ENCODE results near the gene FAM111A. TPM values are rescaled to one million over a fixed set of nuclear protein-coding genes. Genes with fewer than 3 reads are reported as not detected.

FAM111A gene
- total and polyA plus RNA-seq, 9 of the 15 experiments (the other 6 are each of a cell fraction or from before 2014, with no cell fraction given), result 14.8 to 30.6 (median 20.1) TPM

GRCh38 chr11:59171508-59172322, 29.1 kb downstream of the FAM111A start, which contains the start of gene DTX4 (continued):
- no peak for TF ChIP-seq ZNF324 (CRISPR knock-in tag; IDR thresholded peaks at IDR 0.05)
- TF ChIP-seq ZNF764 (CRISPR knock-in tag; IDR thresholded peaks at IDR 0.05; ENCODE audit: low read depth), result no peak
- no peak for TF ChIP-seq ZBTB17 (CRISPR knock-in tag; IDR thresholded peaks at IDR 0.05)
- TF ChIP-seq ZNF197 (CRISPR knock-in tag; IDR thresholded peaks at IDR 0.05; ENCODE audit: low read depth), result no peak
- peak; percentile 26; the same call in 1 of the 2 replicates for TF ChIP-seq NCOA1 (IDR thresholded peaks at IDR 0.05; ENCODE audit: low read depth)
- TF ChIP-seq RBM17 (IDR thresholded peaks at IDR 0.05; ENCODE audit: borderline replicate concordance, low read depth, low read length), result no peak
- no peak for TF ChIP-seq ZNF696 (CRISPR knock-in tag; conservative IDR thresholded peaks at IDR 0.05)
- TF ChIP-seq BCOR (IDR thresholded peaks at IDR 0.05), result peak; percentile 36; the same call in 1 of the 2 replicates
- TF ChIP-seq GATAD2B (IDR thresholded peaks at IDR 0.05; ENCODE audit: borderline replicate concordance), result no peak
- no peak for TF ChIP-seq TAF7 (tag; IDR thresholded peaks at IDR 0.05)
- no peak for TF ChIP-seq PREB (CRISPR knock-in tag; IDR thresholded peaks at IDR 0.05)
- no peak for TF ChIP-seq CCAR2 (IDR thresholded peaks at IDR 0.05; ENCODE audit: low read depth, low read length)
- no peak for TF ChIP-seq ZHX1 (conservative IDR thresholded peaks at IDR 0.05; ENCODE audit: low read length)
- TF ChIP-seq NCOA4 (IDR thresholded peaks at IDR 0.05; ENCODE audit: partially characterized antibody), result no peak
- TF ChIP-seq JUND (IDR thresholded peaks at IDR 0.05; ENCODE audit: borderline replicate concordance, low read depth, low read length), result peak; percentile 63
- peak; percentile 68; the same call in 2 of the 3 replicates for TF ChIP-seq JUND (tag; IDR thresholded peaks at IDR 0.05; ENCODE audit: borderline replicate concordance, low read depth, low read length)
- no peak for TF ChIP-seq ZNF57 (CRISPR knock-in tag; IDR thresholded peaks at IDR 0.05)
- peak; percentile 57 for TF ChIP-seq CREM (IDR thresholded peaks at IDR 0.05; ENCODE audit: low read depth)
- peak; percentile 81; the same call in 1 of the 2 replicates for TF ChIP-seq ZNF121 (CRISPR knock-in tag; conservative IDR thresholded peaks at IDR 0.05)
- TF ChIP-seq SUPT5H (IDR thresholded peaks at IDR 0.05), result no peak
- TF ChIP-seq MYC (IDR thresholded peaks at IDR 0.05; ENCODE audit: low read depth, low read length), result peak; percentile 51; the same call in 1 of the 2 replicates
- TF ChIP-seq MYC (CRISPR knock-in tag; IDR thresholded peaks at IDR 0.05; ENCODE audit: borderline replicate concordance, low read depth), result no peak
- no peak for TF ChIP-seq CLOCK (CRISPR knock-in tag; IDR thresholded peaks at IDR 0.05; ENCODE audit: borderline replicate concordance)
- TF ChIP-seq ZNF436 (CRISPR knock-in tag; IDR thresholded peaks at IDR 0.05), result no peak
